Thyroid gland (tissue), 4 donors: ENCODE data around the gene SH3TC1. TPM values are rescaled to one million over a fixed set of nuclear protein-coding genes. Genes with fewer than 3 reads are reported as not detected.

Experiments used
- DNase-seq, 2 donors: peaks; one replicate each; pipeline ENCODE4 v3.0.0-alpha.2; 2019
- H3K27ac ChIP-seq, 3 donors: fragments of 200-600 bp; sonication (generic); 1 replicate in 2 of 3; 2 replicates in 1 of 3; pipeline ENCODE4 v1.5.1; 2016 to 2019; ENCODE audit warnings: mild to moderate bottlenecking in 1 of 3, moderate library complexity in 1 of 3
- H3K27me3 ChIP-seq: fragments of 200-600 bp; sonication (generic); one replicate; pipeline ENCODE4 v1.5.1; 2019
- H3K36me3 ChIP-seq, 2 donors: fragments of 200-600 bp; sonication (generic); one replicate each; pipeline ENCODE4 v1.5.1; 2016 to 2019
- H3K4me1 ChIP-seq, 2 donors: fragments of 200-600 bp; sonication (generic); one replicate each; pipeline ENCODE4 v1.5.1; 2017 to 2019
- H3K4me3 ChIP-seq, 3 donors: fragments of 200-600 bp; sonication (generic); replicated peaks in 1 of 3; 1 replicate in 2 of 3; 2 replicates in 1 of 3; pipeline ENCODE4 v1.5.1; 2016; ENCODE audit warnings: mild to moderate bottlenecking in 1 of 3
- H3K9me3 ChIP-seq: fragments of 200-600 bp; sonication (generic); one replicate; pipeline ENCODE4 v1.5.1; 2017
- POLR2A ChIP-seq, 2 donors: fragments of 450-650 bp; IDR thresholded peaks; one replicate each; pipeline ENCODE4 v1.6.1; 2017; ENCODE audit warnings: antibody characterized with exemption in 2 of 2, mild to moderate bottlenecking in 2 of 2, moderate library complexity in 1 of 2
- WGBS, 2 donors: methylation state at CpG; one replicate each; pipeline ENCODE4 v1.1.5; 2017; 5-methylcytosine and 5-hydroxymethylcytosine counted together
- intact Hi-C: fragments of 100-400 bp; cut with DNase I; formaldehyde crosslinking; loops from one replicate; pipeline ENCODE4 v1.15.1; 2023
- total RNA-seq, 4 donors: library from RNA; depleted of rRNA; stranded (reverse); fragments of >200 nt; gene quantifications; one replicate each; pipeline ENCODE4 v1.2.3, GENCODE V29; 2016
- TF ChIP-seq, protein P1 (sequence below), 6 experiments: fragments of 200-600 bp in 3 of 6; fragments of 450-650 bp in 3 of 6; sonication (generic) in 3 of 6; IDR thresholded peaks; one replicate each; pipeline ENCODE4 v1.5.1; 2016 to 2019; ENCODE audit warnings: antibody characterized with exemption in 6 of 6, mild to moderate bottlenecking in 2 of 6, inconsistent platforms in 1 of 6, moderate library complexity in 1 of 6

The SH3TC1 gene
- total RNA-seq, 4 donors from 2014 or later = 13.5 to 29.5 (median 16.4) TPM

DNA sequence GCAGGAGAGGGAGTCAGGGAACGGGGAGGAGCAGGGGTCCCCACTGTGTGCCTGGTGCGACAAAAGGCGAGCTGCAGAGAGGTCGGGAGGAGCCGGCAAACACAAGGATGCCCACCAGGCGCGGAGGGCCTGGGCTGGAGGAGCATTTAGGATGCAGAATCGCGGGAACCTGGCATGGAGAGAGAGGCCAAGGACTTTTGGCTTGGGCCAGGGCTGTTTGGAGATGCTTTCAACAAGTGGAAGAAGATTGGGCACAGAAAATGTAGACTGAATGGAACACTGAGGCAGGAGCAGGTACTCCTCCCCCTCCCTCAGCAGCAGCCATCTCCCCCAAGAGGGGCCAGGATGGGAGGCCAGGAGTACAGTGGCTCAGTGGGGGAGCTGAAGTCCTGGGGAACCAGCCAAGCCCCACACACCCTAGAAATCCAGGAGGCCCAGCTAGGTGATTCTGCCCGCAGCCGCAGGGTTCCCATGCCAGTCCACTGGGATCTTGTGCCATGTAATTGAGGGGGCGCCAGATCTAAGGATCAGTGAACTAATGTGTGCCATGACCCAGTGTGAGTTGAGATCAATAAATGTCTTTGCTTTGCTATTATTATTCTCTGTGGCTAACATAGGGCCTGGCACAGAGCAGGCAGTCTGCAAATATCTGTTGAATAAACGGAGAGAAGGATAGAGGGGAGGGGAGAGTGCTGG lies 39.4 kb upstream of the SH3TC1 start:
- Histone ChIP-seq H3K27ac (peak overlapping the region in 1 of 3 donors; percentile 22), H3K27me3 (no peaks in the 10 kb centered on the region), H3K4me3 (peak overlapping the region; percentile 21 to 74 (median 41)), H3K36me3 (no peaks in the 10 kb centered on the region), H3K4me1 (peaks cover 25 to 41% of the 10 kb centered on the region in 2 donors), H3K9me3 (no peaks in the 10 kb centered on the region)
- no peak for TF ChIP-seq POLR2A (IDR thresholded peaks at IDR 0.05)
- TF ChIP-seq, protein P1, sequence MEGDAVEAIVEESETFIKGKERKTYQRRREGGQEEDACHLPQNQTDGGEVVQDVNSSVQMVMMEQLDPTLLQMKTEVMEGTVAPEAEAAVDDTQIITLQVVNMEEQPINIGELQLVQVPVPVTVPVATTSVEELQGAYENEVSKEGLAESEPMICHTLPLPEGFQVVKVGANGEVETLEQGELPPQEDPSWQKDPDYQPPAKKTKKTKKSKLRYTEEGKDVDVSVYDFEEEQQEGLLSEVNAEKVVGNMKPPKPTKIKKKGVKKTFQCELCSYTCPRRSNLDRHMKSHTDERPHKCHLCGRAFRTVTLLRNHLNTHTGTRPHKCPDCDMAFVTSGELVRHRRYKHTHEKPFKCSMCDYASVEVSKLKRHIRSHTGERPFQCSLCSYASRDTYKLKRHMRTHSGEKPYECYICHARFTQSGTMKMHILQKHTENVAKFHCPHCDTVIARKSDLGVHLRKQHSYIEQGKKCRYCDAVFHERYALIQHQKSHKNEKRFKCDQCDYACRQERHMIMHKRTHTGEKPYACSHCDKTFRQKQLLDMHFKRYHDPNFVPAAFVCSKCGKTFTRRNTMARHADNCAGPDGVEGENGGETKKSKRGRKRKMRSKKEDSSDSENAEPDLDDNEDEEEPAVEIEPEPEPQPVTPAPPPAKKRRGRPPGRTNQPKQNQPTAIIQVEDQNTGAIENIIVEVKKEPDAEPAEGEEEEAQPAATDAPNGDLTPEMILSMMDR (IDR thresholded peaks at IDR 0.05) = no peak
- no peak for DNase-seq
- WGBS, 2 donors = 32 to 48% methylated on average over 10 to 13 of the region's 13 CpGs
- intact Hi-C loops = no loop called here

DNA sequence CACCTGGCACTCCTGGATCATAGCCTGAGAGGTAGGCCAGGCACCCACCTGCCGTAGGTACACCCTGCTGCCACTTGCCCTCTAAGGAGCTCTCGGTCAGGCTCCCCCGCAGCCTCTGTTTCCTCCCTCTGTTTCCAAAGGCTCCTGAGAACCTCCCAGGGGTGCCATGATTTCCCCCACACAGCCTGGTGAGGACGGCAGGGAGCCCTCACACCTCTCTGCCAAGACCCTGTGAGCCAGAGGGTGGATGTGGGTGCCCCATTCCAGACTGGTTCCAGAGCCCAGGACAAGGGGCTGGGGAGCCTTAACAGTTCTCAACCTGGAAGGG lies 38.9 kb upstream of the SH3TC1 start:
- H3K27me3 ChIP-seq = no peaks in the 10 kb centered on the region
- H3K4me1 ChIP-seq = peaks cover 25 to 41% of the 10 kb centered on the region in 2 donors
- DNase-seq = no peak
- H3K4me3 ChIP-seq = no peak overlapping the region
- intact Hi-C loops = no loop called here
- no peaks in the 10 kb centered on the region for H3K36me3 ChIP-seq
- no peak for TF ChIP-seq POLR2A (IDR thresholded peaks at IDR 0.05)
- TF ChIP-seq, protein P1 (IDR thresholded peaks at IDR 0.05) = no peak
- 89 to 98% methylated on average over 4 of the region's 4 CpGs for WGBS, 2 donors
- H3K27ac ChIP-seq = no peak overlapping the region
- no peaks in the 10 kb centered on the region for H3K9me3 ChIP-seq

DNA sequence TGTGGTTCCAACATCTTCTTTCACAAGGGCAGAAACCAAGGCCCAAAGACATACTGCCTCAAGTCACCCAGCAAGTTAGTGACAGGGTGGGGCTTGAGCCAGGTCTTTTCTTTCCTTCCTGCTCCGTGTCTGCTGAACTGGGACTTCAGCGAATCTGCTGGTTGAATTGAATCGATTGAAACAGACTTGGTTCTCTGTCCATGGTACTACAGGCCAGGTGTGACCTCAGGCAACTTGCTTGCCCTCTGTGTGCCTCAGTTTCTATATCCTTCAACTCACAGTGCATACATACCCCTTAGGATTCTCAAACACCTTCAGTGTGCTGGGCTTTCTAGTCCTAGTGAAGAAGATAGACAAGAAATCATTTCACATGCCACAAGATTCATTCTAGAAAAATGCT lies 38.5 kb upstream of the SH3TC1 start:
- 78 to 83% methylated on average over 3 of the region's 3 CpGs for WGBS, 2 donors
- Histone ChIP-seq H3K27me3 (no peaks in the 10 kb centered on the region), H3K4me1 (peaks cover 25 to 41% of the 10 kb centered on the region in 2 donors), H3K4me3 (no peak overlapping the region), H3K36me3 (no peaks in the 10 kb centered on the region), H3K27ac (no peak overlapping the region), H3K9me3 (no peaks in the 10 kb centered on the region)
- DNase-seq = no peak
- intact Hi-C loops = no loop called here
- no peak for TF ChIP-seq POLR2A (IDR thresholded peaks at IDR 0.05)

DNA sequence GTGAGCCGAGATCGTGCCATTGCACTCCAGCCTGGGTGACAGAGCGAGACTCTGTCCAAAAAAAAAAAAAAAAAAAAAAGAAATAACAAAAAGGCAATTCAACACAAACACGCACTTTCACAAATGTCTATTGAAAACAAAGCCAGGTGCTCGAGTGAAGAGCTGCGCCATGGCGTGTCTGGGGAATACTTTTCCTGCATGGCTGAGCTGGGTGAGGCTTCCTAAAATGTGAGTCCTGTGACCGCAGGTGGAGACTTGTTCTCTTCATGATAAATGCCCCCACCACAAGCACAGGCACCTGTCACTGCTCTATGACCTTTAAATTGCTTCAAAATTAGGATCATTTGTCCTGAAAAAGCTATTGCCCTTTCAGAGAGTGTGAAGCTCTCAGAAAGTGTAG lies 36.5 kb upstream of the SH3TC1 start:
- TF ChIP-seq POLR2A (IDR thresholded peaks at IDR 0.05) = no peak
- TF ChIP-seq, protein P1 (IDR thresholded peaks at IDR 0.05) = no peak
- Histone ChIP-seq H3K27ac (peak overlapping the region in 1 of 3 donors; percentile 45), H3K36me3 (no peaks in the 10 kb centered on the region), H3K4me1 (peaks cover 25 to 34% of the 10 kb centered on the region in 2 donors), H3K9me3 (no peaks in the 10 kb centered on the region), H3K27me3 (no peaks in the 10 kb centered on the region), H3K4me3 (no peak overlapping the region)
- 28 to 37% methylated on average over 8 of the region's 8 CpGs for WGBS, 2 donors
- intact Hi-C loops = no loop called here
- peak; percentile 81 for DNase-seq

DNA sequence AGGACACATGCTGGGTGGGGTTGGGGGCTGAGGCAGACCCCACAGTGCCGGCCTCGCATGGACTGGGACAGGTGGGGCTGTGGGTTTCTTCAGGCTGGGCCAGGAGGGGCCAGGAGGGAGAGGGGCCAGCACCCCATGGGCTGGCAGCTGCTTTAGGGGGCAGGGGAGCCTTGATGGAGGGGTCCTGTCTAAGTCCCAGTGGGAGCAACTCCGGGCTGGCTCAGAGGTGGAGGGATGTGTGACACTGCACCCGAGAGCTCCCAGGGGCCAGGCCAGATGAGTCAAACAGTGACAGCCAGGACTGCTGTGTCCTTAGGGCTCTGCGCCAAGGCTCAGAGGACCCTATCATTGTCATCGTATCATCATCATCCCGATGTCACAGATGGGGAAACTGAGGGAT lies 36.1 kb upstream of the SH3TC1 start:
- no peaks in the 10 kb centered on the region for H3K27me3 ChIP-seq
- H3K4me1 ChIP-seq = peaks cover 22 to 30% of the 10 kb centered on the region in 2 donors
- 80 to 83% methylated on average over 5 to 7 of the region's 7 CpGs for WGBS, 2 donors
- no peak for DNase-seq
- intact Hi-C loops = no loop called here
- TF ChIP-seq, protein P1 (IDR thresholded peaks at IDR 0.05) = no peak
- no peak for TF ChIP-seq POLR2A (IDR thresholded peaks at IDR 0.05)
- no peak overlapping the region for H3K4me3 ChIP-seq
- peak overlapping the region in 1 of 3 donors; percentile 45 for H3K27ac ChIP-seq
- H3K9me3 ChIP-seq = no peaks in the 10 kb centered on the region
- H3K36me3 ChIP-seq = no peaks in the 10 kb centered on the region
